Stimulated activated CD8-positive, alpha-beta memory T cell treated with anti-CD3 and anti-CD28 coated beads, Interleukin-7, amount 100 ng/mL, for 4 hours (primary cell): ENCODE results near the gene PTPRG.

Experiments used
- DNase-seq, 2 donors: peaks; one replicate each; pipeline ENCODE4 v3.0.0-alpha.2; 2020; ENCODE audit warnings: low read depth in 2 of 2

PTPRG gene

GRCh38 chr3:62261121-62261520 lies 699.8 kb downstream of the PTPRG start:
- no peak for DNase-seq

- DNase-seq = no peak
Observed at GRCh38 chr3:62261736-62262135, 700.4 kb downstream of the PTPRG start.

GRCh38 chr3:62265528-62265927 lies 704.2 kb downstream of the PTPRG start:
- no peak for DNase-seq

GRCh38 chr3:62266668-62267283 lies 705.4 kb downstream of the PTPRG start:
- no peak for DNase-seq

GRCh38 chr3:62276658-62277180 lies 715.3 kb downstream of the PTPRG start:
- no peak for DNase-seq

- DNase-seq = no peak
Observed at GRCh38 chr3:62277450-62277849, 716.1 kb downstream of the PTPRG start.

- no peak for DNase-seq
Observed at GRCh38 chr3:62277986-62278385, 716.6 kb downstream of the PTPRG start.

GRCh38 chr3:62281726-62282125 lies 720.4 kb downstream of the PTPRG start:
- no peak for DNase-seq

GRCh38 chr3:62284442-62284841 lies 723.1 kb downstream of the PTPRG start:
- DNase-seq = no peak

- DNase-seq = no peak
Observed at GRCh38 chr3:62287392-62287927, 726.1 kb downstream of the PTPRG start.

GRCh38 chr3:62289922-62290321 lies 728.6 kb downstream of the PTPRG start:
- no peak for DNase-seq

GRCh38 chr3:62293051-62293780 lies 731.8 kb downstream of the PTPRG start:
- DNase-seq = no peak

GRCh38 chr3:62295571-62295970 lies 734.2 kb downstream of the PTPRG start:
- DNase-seq = no peak

GRCh38 chr3:62300617-62301016 lies 739.2 kb downstream of the PTPRG start:
- no peak for DNase-seq

- no peak for DNase-seq
Observed at GRCh38 chr3:62312201-62312600, 750.8 kb downstream of the PTPRG start.

- DNase-seq = no peak
Observed at GRCh38 chr3:62316525-62316924, 755.2 kb downstream of the PTPRG start.

GRCh38 chr3:62318365-62318751 lies 757.0 kb downstream of the PTPRG start:
- no peak for DNase-seq

- DNase-seq = peak; percentile 37 to 45
Observed at GRCh38 chr3:62318752-62319569, 757.6 kb downstream of the PTPRG start.

- DNase-seq = no peak
Observed at GRCh38 chr3:62319570-62320243, 758.3 kb downstream of the PTPRG start.

GRCh38 chr3:62323241-62323640 lies 761.9 kb downstream of the PTPRG start:
- no peak for DNase-seq

- DNase-seq = no peak
Observed at GRCh38 chr3:62325896-62326295, 764.5 kb downstream of the PTPRG start.

GRCh38 chr3:62329971-62330370 lies 768.6 kb downstream of the PTPRG start:
- DNase-seq = no peak
